Globus pallidus (tissue), 1 donor: Measurements from ENCODE around the gene MAGI1.
A peak's percentile ranks its signal among the peaks of the same experiment; 100 is the strongest.

Source experiments
- DNase-seq: peaks from one replicate; pipeline ENCODE4 v3.0.0-alpha.2; 2015; ENCODE audit warnings: low spot score

The MAGI1 gene

DNA sequence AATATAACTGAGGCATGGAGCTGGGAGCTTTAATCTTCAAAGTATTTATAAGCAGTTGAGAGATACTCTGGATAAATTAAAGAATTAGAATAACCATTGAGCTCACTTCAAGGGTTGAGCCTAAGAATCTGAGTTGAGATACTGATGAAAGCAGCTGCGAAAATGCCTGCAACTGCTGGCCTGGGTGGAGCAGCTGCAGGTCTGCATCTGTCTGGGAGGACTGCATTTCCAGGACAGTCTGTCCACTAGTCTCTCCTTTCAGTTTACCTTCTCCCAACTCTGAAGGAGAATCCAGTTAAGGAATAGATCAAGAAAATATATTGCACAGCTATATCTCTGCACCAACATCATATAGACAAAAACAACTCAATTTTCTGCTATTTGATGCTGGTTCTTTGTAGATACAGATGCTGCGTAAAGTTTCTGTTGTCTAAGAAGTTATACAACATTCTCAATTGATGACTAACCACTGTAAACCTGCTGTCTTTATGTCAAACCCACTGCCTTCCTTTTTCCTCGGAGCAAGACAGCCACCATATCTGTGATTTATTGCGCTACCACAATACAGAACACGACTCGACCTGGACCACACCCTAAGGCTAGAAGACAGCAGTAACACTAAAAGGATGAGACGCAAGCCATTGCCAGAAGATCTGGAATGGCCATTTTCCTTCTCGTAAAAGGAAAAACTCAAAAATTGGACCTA is 245.1 kb downstream of the MAGI1 start:
- DNase-seq, result no peak

DNA sequence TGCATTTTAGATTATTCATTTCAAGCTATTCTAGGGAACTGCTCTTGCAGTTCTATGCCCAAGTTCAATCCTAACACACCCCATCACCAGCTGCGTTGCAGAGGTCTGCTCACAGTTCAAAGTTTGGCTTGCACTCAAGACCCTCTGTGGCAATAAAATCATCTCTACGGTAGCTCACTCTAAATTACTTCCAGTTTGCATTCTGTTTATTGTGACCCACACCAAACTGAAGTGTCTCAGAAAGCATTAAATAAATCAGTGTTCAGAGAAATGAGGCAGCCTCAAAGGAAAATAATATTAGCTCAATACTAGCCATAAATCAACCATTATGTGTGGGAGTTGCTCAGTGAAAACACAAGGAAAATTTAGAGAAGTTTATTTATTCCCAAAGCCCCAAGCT is 250.3 kb downstream of the MAGI1 start:
- no peak for DNase-seq

DNA sequence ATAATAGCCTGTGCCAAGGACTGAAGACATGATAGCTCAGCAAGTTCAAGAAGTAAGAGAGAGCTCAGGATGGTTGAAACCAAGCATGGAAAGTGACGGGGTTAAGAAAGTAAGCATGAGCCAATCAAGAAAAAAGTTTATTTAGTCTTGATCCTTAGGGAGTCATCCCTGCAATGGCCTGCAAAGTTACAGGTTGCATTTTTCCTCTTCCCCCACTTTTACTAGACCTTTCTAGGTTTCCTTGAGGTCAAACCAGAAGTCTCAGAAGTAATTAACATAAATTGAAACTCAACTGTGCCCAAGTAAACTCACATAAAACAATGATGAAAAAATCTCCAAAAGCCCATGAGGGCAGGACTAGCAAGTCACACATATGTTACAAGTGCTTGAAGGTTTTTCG is 250.9 kb downstream of the MAGI1 start:
- no peak for DNase-seq

DNA sequence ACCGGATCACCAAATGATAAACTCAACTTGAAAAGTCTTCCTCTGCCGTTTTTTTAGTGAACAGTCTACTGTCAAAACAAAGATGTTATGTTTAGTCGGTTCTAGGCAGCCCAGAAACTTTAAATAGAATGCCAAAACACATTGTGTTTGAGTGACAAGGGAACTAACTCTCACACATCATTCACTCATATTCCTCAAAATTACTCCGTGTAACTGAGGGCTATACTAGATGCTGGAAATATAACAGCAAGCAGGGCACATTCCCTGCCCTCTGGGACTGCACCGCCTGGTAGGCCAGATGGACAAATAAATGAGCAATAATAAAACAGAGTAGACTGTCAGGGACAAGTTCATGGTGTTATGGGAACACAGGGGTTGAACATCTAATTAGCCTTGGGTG is 251.4 kb downstream of the MAGI1 start:
- DNase-seq, result no peak

DNA sequence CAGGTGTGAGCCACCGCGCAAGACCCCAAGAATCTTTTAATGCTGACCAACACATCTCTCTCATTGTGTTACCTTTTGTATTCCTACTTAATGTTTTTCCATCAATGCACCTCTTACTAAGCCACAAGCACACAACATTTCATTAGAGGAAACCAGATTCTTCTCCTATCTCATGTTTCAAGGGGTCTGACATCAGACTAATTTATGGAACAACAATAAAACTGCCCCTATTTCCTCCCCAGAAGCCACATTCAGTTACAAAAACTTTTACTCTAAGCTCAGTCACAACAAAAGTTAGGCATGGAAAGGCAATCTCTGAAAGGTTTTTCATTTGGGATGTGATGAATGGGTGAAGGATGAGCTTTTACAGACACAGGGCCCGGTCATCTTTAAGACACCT is 251.8 kb downstream of the MAGI1 start:
- DNase-seq, result no peak

DNA sequence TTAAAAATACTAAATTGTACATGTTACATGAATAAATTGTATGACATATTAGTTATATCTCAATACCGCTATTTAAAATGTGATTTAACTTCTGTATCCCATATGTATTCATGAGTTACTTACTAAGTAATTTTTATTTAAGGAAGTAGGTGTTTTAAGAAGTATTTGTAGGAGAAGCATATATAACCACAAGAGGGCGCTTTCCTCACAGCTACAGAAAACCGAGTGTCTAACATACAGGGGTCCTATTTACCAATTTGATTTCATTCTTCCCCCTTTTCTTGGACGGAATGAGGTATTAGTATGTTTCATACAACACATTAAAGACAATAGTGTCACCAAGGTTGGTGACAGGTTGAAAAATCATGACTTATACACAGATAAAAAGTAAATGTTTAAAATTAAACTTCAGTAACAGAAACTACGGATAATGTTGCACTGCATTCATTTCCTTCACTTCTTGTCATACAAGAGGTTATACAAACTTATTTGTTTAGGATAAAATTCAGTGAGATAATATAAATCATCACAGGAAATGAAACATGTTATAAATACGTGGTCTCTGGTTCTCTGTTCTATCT is 253.6 kb downstream of the MAGI1 start:
- peak; percentile 73 for DNase-seq

DNA sequence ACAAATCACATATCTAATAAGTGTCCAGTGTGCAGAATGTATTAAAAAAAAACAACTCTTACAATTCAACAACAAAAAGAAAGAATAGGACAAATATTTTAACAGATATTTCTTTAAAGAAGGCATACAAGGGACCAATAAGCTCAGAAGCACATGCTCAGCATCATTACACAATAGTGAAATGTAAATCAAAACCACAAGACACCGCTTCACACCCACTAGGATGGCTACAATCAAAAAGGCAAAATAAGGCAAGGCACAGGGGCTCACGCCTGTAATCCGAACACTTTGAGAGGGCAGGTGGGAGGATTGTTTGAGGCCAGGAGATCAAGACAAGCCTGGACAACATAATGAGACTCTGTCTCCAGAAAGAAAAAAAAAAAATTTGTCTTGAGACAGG is 255.6 kb downstream of the MAGI1 start:
- DNase-seq, result no peak

DNA sequence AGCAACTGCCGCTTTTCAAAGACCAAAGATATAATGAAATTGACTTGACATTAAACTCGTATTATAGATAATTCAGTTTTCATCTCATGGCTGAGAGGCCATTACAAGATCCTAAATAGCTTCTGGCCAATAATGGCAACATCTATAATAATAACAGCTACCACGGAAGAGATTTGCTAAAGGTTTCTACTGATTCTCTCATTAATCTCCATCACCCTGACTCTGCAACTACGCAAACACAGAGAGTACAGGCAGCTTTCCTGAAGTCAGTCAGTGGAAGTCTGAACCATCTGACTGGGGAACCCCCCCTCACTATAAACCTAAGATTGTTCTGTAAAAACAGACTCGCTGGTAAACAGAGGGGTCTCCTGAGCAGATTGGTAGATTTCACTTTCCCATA is 257.1 kb downstream of the MAGI1 start:
- DNase-seq, result no peak

DNA sequence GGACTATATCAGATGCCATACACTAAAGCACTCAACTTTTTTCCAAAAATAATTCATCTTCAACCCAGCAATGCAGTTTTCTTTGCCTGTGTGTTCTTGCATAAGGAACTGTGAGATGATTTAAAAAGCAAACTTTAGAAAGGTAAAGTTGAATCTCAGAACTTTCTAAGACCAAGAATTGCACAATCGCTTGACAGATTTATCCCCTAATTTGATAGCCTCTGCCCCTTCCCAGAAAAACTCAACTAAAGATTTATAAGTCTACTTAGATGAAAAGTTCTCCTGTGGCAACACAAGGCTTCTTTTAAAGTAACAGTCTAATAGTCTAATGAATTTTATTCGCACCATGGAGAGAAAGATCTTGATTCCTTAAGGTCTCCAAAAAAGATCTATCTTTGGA is 259.3 kb downstream of the MAGI1 start:
- no peak for DNase-seq

DNA sequence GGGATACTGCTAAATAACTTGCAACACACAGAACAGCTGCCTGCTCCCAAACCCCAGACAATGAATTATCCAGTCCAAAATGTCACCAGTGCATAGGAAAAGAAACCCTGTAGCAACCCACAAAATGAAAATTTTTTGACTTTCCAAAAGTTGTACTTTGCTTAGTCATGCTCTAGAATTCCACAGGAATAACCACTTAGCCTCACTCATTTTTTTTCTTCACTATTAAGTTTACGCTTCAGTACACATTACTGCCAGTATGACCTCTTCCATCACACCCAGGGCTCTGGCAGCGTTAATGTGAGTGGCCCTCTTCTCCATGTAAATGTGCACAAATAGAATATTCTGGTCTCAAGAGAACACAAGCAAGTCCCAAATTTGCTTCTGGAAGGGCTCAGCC is 259.8 kb downstream of the MAGI1 start:
- no peak for DNase-seq

DNA sequence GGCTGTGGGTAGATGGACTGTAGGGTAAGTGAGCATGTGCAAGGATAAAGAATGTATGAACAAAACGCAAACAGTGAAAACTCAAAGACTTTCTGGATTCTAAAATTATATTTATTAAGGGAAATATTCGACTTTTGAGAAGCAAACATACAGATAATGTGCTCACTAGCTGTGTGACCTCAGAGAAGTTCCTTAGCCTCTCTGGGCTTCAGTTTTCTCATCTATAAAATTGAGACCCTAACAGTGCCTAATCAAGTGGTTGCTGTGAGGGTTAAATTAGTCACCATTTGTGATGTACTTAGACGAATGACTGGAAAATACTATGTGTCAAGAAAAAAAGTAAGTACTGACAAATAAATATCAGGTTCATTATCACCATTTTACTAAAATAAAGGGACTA is 261.7 kb downstream of the MAGI1 start:
- DNase-seq, result no peak

DNA sequence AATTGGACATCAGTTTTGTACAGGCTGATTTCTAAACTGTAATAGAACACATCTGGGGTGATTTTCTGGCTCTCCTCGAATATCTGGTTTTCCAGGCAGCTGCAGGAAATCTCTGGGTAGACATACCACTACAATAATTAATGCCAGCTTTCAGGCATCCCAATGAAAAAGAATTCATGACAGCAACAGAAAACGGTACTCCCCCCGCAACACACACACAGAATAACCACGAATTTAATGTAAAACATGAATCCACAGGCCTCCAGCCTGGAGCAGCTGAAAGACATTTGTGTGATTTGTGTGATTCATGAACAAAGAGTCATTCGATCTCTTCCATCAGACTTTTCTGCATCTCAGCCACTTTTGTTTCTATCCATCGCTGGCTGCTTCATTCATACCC is 262.2 kb downstream of the MAGI1 start:
- no peak for DNase-seq

DNA sequence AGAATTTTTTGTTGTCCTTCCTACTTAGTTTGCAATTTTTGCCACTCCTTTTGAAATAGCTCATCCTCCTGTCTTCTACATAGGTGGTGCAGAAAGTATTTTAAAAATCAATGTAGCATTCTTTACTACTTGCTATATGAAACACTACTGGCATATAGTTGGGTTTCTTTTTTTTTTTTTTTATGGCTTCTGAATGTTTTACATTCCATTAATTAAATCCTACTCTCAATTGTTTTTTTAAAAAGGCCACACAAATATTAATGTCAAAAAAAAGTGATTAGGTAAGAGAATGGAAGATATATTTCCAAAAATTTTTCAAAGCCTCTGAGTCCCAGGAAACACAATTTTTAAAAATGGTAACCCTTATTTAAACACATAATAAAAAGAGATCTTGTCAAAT is 262.6 kb downstream of the MAGI1 start:
- no peak for DNase-seq

DNA sequence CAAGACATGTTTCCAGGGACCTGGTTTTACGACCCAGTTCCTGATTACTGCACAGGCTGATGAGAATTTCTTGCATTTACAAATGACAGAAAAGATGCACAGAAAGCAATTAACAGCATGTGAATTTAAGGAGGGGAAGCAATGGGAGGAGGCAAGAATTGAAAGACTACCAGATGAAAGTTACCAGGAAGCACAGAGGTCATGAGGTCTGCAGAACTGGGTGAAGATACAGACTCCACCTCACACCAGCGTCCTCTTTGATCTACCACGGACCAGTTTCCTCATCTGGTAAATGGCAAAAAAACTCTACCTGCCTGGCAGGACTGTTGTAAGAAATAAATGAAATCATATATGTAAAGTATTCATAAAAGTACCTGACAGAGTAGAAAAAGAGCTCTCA is 266.0 kb downstream of the MAGI1 start:
- no peak for DNase-seq

DNA sequence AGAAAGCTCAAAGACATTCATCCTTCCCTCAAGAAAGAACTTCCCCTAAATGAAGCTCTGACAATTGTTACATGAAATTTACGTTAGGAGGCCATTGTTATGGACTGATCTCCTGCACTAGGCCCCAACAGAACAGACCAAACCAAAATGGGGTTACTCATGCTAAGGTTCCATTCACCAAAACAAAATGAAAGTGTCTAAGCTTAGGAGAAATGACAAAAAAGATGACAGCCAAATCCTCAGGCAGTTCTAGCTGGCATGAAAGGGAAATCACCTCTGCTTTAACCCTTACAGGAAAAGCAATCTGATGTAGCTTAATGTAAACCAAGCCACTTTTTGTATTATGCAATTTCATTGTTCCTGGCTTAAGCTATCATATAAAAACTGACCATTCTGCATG is 271.2 kb downstream of the MAGI1 start:
- no peak for DNase-seq

DNA sequence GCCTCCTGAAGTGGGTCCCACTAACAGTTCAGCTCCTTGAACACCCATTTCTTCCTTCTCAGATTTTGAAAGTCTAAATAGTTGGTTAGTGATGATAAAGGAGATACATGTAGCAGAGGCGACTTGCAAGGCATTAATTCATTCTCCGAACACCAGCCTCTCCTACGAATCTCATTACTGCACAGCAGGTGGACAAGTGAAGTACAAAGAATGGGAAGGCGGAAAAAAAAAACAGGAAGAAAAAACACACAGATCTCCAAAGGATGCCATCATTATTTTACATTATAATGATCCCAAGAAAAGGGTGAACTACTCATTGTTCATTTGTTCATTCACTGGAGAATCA is 276.5 kb downstream of the MAGI1 start:
- DNase-seq, result no peak

DNA sequence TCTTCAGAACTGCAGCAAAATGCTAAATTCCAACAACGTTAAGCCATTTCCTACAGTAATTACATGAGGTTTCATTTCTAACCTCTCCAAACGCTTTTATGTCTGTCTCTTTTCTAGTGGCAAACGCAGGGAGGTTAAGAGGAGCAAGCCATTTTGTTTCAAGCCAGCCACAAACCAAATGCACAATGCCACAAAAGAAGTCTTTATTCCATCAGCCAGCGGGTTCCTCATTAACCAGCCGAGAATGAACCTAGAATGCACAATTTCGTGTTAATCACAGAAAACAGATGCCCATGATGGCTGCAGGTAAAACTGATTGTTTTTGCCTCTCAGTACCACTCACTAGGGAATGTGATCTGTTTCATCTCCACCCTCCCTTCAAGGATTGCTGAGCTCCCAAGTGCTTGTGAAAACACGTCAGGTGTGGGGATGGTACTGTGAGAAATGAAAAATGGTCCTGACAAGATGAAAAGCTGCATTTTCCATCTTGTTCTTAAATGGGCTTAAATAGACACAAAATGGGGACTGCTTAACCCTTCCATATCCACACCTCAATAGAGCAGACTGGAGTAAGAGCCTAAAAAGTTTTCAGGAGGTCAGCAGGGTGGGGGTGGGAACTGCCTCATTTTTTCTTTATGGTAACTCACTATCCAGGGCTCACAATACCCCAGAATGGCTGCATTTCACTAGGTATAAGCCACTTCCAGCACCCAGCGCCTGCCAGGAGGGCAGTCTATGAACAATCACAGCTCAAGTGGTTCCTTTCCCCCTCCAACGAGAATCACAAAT is 277.1 kb downstream of the MAGI1 start:
- DNase-seq, result peak; percentile 76

DNA sequence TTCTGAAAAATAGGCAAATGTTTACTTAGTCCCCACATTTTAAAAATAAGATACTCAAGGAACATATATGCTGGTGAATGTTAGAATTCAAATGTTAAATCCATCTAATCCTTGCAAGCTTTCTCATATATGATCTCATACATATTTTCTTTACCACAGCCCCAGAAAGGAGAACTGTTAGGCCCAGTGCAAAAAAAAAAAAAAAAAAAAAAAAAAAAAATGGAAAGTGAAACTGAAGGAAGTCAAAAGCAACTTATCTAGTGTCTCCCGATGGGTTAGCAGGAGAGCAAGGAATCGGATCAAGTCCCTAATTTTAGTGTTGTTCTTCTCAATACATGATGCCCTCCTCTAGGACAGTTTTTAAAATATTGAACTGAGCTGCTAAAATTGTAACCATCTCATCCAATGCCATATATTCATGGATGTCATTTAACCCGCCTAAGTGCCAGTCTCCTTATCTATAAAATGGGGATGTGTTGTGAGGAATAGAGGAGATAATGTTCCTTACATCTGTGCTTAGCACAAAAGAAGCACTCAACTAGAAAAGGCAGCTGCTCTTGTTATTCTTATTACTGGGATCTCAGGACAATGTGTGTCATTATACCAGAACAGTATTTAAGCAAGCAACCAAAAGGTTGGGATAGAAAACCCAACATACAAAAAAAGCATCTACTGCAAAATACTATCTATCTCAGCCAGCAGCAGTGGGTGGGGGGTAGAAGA is 279.7 kb downstream of the MAGI1 start:
- DNase-seq, result peak; percentile 83

DNA sequence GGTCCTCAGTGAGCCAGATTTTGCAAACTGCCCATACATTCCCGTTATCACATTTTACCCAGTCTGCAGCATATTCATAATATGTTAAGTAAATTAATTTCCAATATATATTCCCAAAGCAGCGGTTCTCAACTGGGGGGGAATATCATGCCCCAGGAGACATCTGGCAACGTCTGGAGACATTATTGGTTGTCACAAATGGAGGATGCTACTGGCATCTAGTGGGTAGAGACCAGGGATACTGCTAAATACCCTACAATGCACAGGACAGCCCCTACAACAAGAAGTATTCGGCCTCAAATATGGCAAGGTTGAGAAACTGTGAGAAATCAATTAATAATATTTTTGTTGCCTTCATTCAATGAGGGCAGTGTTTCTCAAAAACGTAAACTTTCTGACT is 280.3 kb downstream of the MAGI1 start:
- DNase-seq, result no peak

DNA sequence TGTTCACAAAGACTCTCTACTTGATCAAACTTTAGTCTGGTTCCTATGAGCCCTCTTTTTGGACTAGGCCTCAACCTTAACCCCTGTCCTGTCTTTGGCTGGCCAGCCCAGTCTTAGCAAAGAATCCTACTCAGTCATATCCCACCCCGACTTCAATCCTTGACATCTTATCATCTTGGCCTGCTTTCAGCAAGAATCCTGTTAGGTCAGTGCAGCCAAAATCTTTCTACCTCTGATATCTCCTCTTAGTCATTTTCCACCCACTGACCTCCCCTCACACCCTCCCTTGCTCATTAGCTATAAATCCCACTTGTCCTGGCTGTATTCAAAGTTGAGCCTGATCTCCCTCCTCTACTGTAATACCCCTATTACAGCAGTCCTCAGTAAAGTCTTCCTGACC is 286.1 kb downstream of the MAGI1 start:
- DNase-seq, result no peak

DNA sequence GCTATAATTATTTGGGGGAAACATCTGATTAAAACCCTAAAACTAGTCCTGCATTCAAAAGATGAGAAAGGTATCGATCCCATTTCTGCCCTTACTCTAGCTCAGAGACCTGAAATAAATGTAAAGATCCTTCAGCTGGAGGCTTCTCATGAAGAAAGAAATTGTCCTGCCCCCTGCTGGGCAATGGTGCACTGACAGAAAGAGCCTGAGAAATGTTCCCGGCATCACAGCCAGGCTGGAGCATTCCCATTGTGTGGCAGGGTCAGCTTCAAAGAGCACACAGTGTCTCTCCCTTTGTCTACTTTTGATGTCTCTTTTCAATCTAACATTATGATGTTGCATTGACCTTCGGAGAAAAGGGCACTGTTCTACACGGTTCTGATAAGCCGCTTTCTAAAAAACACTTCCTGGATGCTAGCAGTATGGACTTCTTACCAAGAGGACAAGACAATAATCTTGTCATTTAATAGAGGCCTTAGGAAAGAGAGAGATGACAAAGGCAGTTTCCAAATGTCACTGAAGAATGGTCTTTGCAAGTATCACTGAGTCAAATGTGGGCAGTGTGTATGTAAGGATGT is 287.5 kb downstream of the MAGI1 start:
- peak; percentile 86 for DNase-seq

DNA sequence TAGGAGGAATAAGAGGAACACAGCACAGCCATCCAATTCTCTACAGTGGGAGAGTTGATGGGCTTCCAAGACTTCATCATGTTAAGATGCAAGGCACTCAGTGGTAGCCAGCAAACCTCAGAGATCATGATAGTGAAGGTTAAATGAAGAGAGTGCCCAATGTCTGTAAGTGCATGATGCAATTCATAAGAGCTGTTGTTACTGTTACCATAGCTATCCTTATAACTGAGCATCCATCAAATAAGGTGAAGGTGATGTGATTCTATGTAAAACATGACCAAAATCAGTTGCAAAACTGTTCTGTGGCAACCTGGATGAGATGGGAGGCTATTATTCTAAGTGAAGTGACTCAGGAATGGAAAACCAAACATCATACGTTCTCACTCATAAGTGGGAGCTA is 289.7 kb downstream of the MAGI1 start:
- DNase-seq, result no peak

DNA sequence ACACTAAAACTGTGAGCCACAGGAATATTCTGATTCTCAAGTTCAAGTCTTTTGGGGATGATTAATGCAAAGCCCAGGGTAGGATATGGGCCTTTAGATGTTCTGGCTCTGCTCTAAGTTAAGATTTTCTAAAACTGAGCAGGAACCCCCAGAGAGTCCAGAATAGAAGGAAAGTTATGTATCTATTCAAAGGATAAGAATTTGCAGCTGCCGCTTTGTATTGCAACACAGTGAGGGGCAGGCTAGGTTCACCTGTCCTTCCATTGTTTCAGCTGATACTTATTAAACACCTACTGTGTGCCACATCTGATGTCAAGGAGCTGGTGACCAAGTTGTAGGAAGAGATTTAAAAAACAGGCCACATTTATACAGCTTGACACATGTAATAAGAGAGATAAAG is 290.4 kb downstream of the MAGI1 start:
- DNase-seq, result no peak
